UCSD-AML1 (cell line): ENCODE data around the gene UCK1.

Experiments used
- DNase-seq: peaks from one replicate; lab custom pipeline; 2025; ENCODE audit not compliant: unreplicated experiment; lab: John Stamatoyannopoulos, UW

Gene UCK1

DNA sequence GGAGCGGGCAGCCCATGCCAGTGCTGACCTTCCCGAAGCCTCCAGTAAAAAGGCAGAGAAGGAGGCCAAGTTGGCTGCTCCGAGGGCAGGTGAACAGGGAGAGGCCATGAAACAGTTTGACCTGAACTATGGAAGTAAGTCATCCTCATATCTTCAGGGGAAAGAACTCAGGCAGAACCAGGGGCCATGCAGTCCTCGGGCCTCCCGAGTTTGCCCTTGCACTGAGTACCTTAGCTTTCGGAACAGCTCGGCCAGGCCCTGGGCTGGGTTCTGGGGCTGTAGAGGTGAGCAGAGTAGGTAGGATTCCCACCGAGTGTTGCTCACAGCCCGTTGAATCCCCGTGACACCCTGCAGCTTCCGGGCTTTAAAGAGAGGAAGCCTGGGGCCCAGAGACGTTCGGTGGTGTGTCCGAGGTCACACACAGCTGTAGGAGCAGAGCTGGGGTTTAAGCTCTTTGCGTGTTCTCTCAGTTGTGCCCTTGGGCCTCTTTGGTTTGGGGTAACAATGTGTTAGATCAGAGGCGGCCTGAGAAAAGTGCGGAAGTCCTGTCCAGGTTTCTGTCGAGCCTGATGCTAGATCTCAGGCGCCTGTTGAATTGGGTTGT is 53.1 kb downstream of the UCK1 start:
- no peak for DNase-seq

- DNase-seq, result no peak
Observed at GRCh38 chr9:131477367-131477766, 53.7 kb downstream of the UCK1 start.

DNA sequence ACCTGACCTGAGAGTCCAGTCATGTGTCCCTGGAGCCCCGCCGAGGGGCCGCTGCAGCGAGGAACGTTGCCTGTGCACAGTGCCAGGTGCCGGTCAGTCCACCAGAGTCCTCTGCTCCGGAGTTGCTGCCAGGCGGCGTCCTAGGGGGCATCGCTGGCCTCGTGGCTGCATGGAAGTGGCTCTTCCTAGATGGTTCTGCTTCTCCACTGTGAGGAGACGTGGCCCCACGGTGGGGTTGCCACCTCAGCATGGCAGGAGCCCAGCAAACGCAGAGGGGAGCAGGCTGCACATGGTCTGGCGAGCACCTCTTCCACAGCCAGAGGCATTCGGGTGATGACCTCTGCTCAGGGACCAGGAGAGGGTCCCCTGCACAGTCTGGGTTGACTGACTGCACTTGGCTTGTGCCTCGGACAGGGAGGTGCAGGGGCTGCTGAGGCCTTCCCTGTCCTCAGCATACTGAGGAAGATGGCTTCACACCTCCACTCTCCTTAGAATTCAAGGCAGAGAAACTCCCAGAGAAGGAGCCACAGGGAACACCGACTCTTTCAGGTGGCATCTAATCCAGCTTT is 54.2 kb downstream of the UCK1 start:
- DNase-seq, result no peak

- no peak for DNase-seq
Observed at GRCh38 chr9:131475956-131476776, 54.9 kb downstream of the UCK1 start.

- no peak for DNase-seq
Observed at GRCh38 chr9:131475111-131475955, 55.7 kb downstream of the UCK1 start.

- no peak for DNase-seq
Observed at GRCh38 chr9:131474711-131475110, 56.4 kb downstream of the UCK1 start.

- DNase-seq, result no peak
Observed at GRCh38 chr9:131473891-131474290, 57.2 kb downstream of the UCK1 start.
